ENCODE results near the gene HACD3. TPM values are rescaled to one million over a fixed set of nuclear protein-coding genes. Genes with fewer than 3 reads are reported as not detected.
"Not testable (repeated sequence)": the region's sequence is repeated elsewhere in the genome, so short reads cannot be mapped to it uniquely, and the experiment has no call there.

Gene HACD3
- total and polyA plus RNA-seq, 2 donors from 2014 or later, result 52.1 to 89.3 TPM

- DNase-seq, result peak in 1 of 5 donors; percentile 13
- intact Hi-C loops (cut with DNase I), result no loop called here
- no peak for FAIRE-seq
- Histone ChIP-seq H3K27ac (ENCODE audit: low read depth in 2 of 2, low read length in 2 of 2) (peak overlapping the region in 1 of 2 donors; percentile 23), H3K9me3 (ENCODE audit: control insufficient read depth in 2 of 3, insufficient read depth in 1 of 3, low read length in 3 of 3) (no peaks in the 10 kb centered on the region), H3K4me1 (ENCODE audit: control insufficient read depth in 2 of 3, insufficient read depth in 2 of 3, low read depth in 1 of 3, low read length in 3 of 3) (peaks cover 0 to 5% (median 0%) of the 10 kb centered on the region in 3 donors), H3K4me3 (ENCODE audit: low read length in 3 of 3) (peak overlapping the region in 1 of 3 donors; percentile 10), H3K36me3 (ENCODE audit: control insufficient read depth in 2 of 3, insufficient read depth in 3 of 3, low read length in 3 of 3) (peaks cover 0 to 2% (median 0%) of the 10 kb centered on the region in 3 donors), H3K27me3 (ENCODE audit: control insufficient read depth, insufficient read depth, low read length) (no peaks in the 10 kb centered on the region), H3K9ac (ENCODE audit: low read length in 3 of 3) (no peak overlapping the region)
- TF ChIP-seq CTCF (IDR thresholded peaks at IDR 0.05; ENCODE audit: borderline replicate concordance, extremely low read depth, insufficient read depth), result no peak
Observed at GRCh38 chr15:65550681-65551098, 20.4 kb downstream of the HACD3 start.

- Histone ChIP-seq H3K4me1 (ENCODE audit: control insufficient read depth in 2 of 3, insufficient read depth in 2 of 3, low read depth in 1 of 3, low read length in 3 of 3) (peaks cover 0 to 5% (median 0%) of the 10 kb centered on the region in 3 donors), H3K9ac (ENCODE audit: low read length in 3 of 3) (no peak overlapping the region), H3K9me3 (ENCODE audit: control insufficient read depth in 2 of 3, insufficient read depth in 1 of 3, low read length in 3 of 3) (no peaks in the 10 kb centered on the region), H3K27me3 (ENCODE audit: control insufficient read depth, insufficient read depth, low read length) (no peaks in the 10 kb centered on the region), H3K36me3 (ENCODE audit: control insufficient read depth in 2 of 3, insufficient read depth in 3 of 3, low read length in 3 of 3) (peaks cover 0 to 5% (median 0%) of the 10 kb centered on the region in 3 donors), H3K27ac (ENCODE audit: low read depth in 2 of 2, low read length in 2 of 2) (peak overlapping the region in 1 of 2 donors; percentile 23), H3K4me3 (ENCODE audit: low read length in 3 of 3) (peak overlapping the region in 1 of 3 donors; percentile 10)
- intact Hi-C loops (cut with DNase I), result no loop called here
- FAIRE-seq, result no peak
- DNase-seq, result no peak
- no peak for TF ChIP-seq CTCF (IDR thresholded peaks at IDR 0.05; ENCODE audit: borderline replicate concordance, extremely low read depth, insufficient read depth)
Observed at GRCh38 chr15:65551183-65551582, 20.9 kb downstream of the HACD3 start.

- intact Hi-C loops (cut with DNase I); H3K36me3 ChIP-seq (ENCODE audit: control insufficient read depth in 2 of 3, insufficient read depth in 3 of 3, low read length in 3 of 3); DNase-seq; H3K4me3 ChIP-seq (ENCODE audit: low read length in 3 of 3); H3K4me1 ChIP-seq (ENCODE audit: control insufficient read depth in 2 of 3, insufficient read depth in 2 of 3, low read depth in 1 of 3, low read length in 3 of 3); FAIRE-seq; H3K27me3 ChIP-seq (ENCODE audit: control insufficient read depth, insufficient read depth, low read length); H3K9ac ChIP-seq (ENCODE audit: low read length in 3 of 3); H3K9me3 ChIP-seq (ENCODE audit: control insufficient read depth in 2 of 3, insufficient read depth in 1 of 3, low read length in 3 of 3); H3K27ac ChIP-seq (ENCODE audit: low read depth in 2 of 2, low read length in 2 of 2): not testable (repeated sequence)
Observed at GRCh38 chr15:65552851-65553250, 22.6 kb downstream of the HACD3 start.

GRCh38 chr15:65553691-65554090 is 23.4 kb downstream of the HACD3 start:
- no peaks in the 10 kb centered on the region for H3K27me3 ChIP-seq (ENCODE audit: control insufficient read depth, insufficient read depth, low read length)
- FAIRE-seq, result no peak

More at GRCh38 chr15:65553691-65554090, 23.4 kb downstream of the HACD3 start:
- no peak overlapping the region for H3K4me3 ChIP-seq (ENCODE audit: low read length in 3 of 3)
- intact Hi-C loops (cut with DNase I), result no loop called here
- TF ChIP-seq CTCF (IDR thresholded peaks at IDR 0.05; ENCODE audit: borderline replicate concordance, extremely low read depth, insufficient read depth), result no peak
- peaks cover 0 to 15% (median 9%) of the 10 kb centered on the region in 3 donors for H3K36me3 ChIP-seq (ENCODE audit: control insufficient read depth in 2 of 3, insufficient read depth in 3 of 3, low read length in 3 of 3)
- no peak for DNase-seq
- no peaks in the 10 kb centered on the region for H3K9me3 ChIP-seq (ENCODE audit: control insufficient read depth in 2 of 3, insufficient read depth in 1 of 3, low read length in 3 of 3)
- no peak overlapping the region for H3K9ac ChIP-seq (ENCODE audit: low read length in 3 of 3)
- H3K27ac ChIP-seq (ENCODE audit: low read depth in 2 of 2, low read length in 2 of 2), result no peak overlapping the region
- peaks cover 0 to 5% (median 0%) of the 10 kb centered on the region in 3 donors for H3K4me1 ChIP-seq (ENCODE audit: control insufficient read depth in 2 of 3, insufficient read depth in 2 of 3, low read depth in 1 of 3, low read length in 3 of 3)
